Measurements from ENCODE around the gene KANTR. TPM values are rescaled to one million over a fixed set of nuclear protein-coding genes. Genes with fewer than 3 reads are reported as not detected.
A peak's percentile ranks its signal among the peaks of the same experiment; 100 is the strongest.

The KANTR gene
- total and polyA plus RNA-seq, 9 of the 15 experiments (the other 6 are each of a cell fraction or from before 2014, with no cell fraction given) = 1.0 to 5.7 (median 3.4) TPM

- TF ChIP-seq ZBTB12 (CRISPR knock-in tag; IDR thresholded peaks at IDR 0.05) (peak; percentile 59), PHF8 (IDR thresholded peaks at IDR 0.05; ENCODE audit: borderline replicate concordance, low read length) (peak; percentile 76; the same call in 1 of the 2 replicates), ATF7 (IDR thresholded peaks at IDR 0.05) (peak; percentile 70; the same call in 1 of the 2 replicates), IRF1 (CRISPR knock-in tag; IDR thresholded peaks at IDR 0.05; ENCODE audit: borderline replicate concordance) (no peak), PHB (CRISPR knock-in tag; IDR thresholded peaks at IDR 0.05) (0 out of 2 replicates have a peak, but pooled peaks have one; percentile 41), ETS1 (conservative IDR thresholded peaks at IDR 0.05; ENCODE audit: control insufficient read depth, low read depth, low read length) (0 out of 2 replicates have a peak, but pooled peaks have one; percentile 25), KAT8 (IDR thresholded peaks at IDR 0.05; ENCODE audit: low read depth) (no peak), POLR3A (IDR thresholded peaks at IDR 0.05; ENCODE audit: borderline replicate concordance, extremely low read depth, insufficient read depth, insufficient read length) (no peak)
Measured at GRCh38 chrX:53081925-53082772, 11.8 kb upstream of the KANTR start, which contains the start of gene TSPYL2 (continued).

Data from K562 (cell line).